ENCODE data around the gene PRPF40B. TPM values are rescaled to one million over a fixed set of nuclear protein-coding genes. Genes with fewer than 3 reads are reported as not detected.

PRPF40B gene
- total and polyA plus RNA-seq, 8 donors = 6.6 to 39.7 (median 13.3) TPM

DNA sequence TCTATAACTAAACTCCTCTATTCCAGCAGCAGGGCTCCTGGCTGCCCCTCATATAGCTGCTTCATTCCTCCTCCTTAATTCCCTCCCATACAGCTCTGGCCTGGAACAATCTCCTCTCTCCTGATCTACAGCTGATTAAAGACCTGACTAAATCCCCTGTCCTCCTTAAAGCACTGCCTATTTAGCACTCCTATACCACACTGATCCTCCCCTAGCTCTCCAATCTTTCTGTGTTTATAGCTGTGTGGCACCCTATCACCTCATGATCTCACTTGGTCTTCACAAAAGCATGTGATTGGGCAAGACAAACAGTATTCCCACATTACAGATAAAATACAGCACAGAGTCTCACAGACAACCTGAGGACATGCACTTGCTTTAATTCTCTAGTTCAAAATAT is 66.4 kb downstream of the PRPF40B start:
- intact Hi-C loops (cut with DNase I; ENCODE audit: low total_unique reads) = no loop called here

DNA sequence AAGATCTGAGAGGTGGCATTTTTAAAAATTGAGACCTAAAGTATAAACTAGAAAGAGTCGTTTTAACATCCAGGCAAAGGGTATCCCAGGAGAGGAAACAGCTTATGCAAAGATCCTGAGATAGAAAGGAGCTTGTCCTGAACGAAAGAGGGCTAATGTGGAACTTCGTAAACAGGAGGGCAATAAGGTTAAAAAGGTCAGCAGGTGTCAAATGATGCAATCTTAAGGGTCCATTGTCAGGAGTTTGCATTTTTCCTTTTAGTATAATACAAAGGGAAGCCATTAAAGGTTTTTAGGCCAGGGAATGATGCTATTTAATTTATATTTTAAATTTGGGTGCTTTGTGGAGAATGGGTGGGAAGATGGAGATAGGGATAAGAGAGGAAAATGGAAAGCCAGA is 69.5 kb downstream of the PRPF40B start:
- Histone ChIP-seq H3K36me3 (no peaks in the 10 kb centered on the region), H3K4me1 (peaks cover 12 to 32% (median 23%) of the 10 kb centered on the region in 4 donors), H3K27me3 (no peaks in the 10 kb centered on the region), H3K27ac (no peak overlapping the region), H3K9me3 (no peaks in the 10 kb centered on the region), H3K4me3 (no peak overlapping the region)
- intact Hi-C loops (cut with DNase I; ENCODE audit: low total_unique reads) = no loop called here
- TF ChIP-seq EP300 (IDR thresholded peaks at IDR 0.05) (no peak), POLR2A (IDR thresholded peaks at IDR 0.05) (no peak), POLR2AphosphoS5 (IDR thresholded peaks at IDR 0.05) (no peak)
- TF ChIP-seq, protein P1, sequence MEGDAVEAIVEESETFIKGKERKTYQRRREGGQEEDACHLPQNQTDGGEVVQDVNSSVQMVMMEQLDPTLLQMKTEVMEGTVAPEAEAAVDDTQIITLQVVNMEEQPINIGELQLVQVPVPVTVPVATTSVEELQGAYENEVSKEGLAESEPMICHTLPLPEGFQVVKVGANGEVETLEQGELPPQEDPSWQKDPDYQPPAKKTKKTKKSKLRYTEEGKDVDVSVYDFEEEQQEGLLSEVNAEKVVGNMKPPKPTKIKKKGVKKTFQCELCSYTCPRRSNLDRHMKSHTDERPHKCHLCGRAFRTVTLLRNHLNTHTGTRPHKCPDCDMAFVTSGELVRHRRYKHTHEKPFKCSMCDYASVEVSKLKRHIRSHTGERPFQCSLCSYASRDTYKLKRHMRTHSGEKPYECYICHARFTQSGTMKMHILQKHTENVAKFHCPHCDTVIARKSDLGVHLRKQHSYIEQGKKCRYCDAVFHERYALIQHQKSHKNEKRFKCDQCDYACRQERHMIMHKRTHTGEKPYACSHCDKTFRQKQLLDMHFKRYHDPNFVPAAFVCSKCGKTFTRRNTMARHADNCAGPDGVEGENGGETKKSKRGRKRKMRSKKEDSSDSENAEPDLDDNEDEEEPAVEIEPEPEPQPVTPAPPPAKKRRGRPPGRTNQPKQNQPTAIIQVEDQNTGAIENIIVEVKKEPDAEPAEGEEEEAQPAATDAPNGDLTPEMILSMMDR (IDR thresholded peaks at IDR 0.05) = no peak
- DNase-seq = no peak
- 46 to 56% (median 49%) methylated on average over 3 of the region's 3 CpGs for WGBS, 5 donors

More for the DNA sequence above, 66.4 kb downstream of the PRPF40B start:
- DNase-seq = no peak
- peak overlapping the region in 1 of 5 donors; percentile 26 for H3K27ac ChIP-seq
- peaks cover 12 to 33% (median 29%) of the 10 kb centered on the region in 4 donors for H3K4me1 ChIP-seq
- no peaks in the 10 kb centered on the region for H3K9me3 ChIP-seq
- H3K4me3 ChIP-seq = no peak overlapping the region
- H3K36me3 ChIP-seq = no peaks in the 10 kb centered on the region
- TF ChIP-seq EP300 (IDR thresholded peaks at IDR 0.05) (no peak), POLR2A (IDR thresholded peaks at IDR 0.05) (no peak), POLR2AphosphoS5 (IDR thresholded peaks at IDR 0.05) (no peak)
- TF ChIP-seq, protein P1 (IDR thresholded peaks at IDR 0.05) = no peak
- no peaks in the 10 kb centered on the region for H3K27me3 ChIP-seq

DNA sequence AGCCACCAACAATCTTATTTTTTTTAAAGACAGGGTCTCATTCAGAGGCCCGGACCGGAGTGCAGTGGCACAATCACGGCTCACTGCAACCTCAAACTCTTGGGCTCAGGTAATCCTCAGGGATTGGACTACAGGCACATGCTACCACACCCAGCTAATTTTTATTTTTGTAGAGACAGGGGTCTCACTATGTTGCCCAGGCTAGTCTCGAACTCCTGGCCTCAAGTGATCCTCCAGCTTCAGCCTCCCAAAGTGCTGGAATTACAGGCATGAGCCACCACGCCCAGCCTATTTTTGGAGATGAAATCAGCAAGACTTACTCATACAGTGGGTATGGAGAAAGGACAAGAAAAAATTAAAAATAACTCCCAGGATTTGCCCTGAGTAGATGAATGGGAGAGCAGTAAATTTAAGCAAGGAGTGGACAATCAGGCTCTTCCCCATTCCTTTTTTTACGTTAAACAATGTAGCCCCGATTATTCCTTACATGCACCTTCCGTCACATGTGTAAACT is 70.6 kb downstream of the PRPF40B start:
- WGBS, 5 donors = 88 to 92% (median 91%) methylated on average over 8 of the region's 8 CpGs
- intact Hi-C loops (cut with DNase I; ENCODE audit: low total_unique reads) = no loop called here
- H3K9me3 ChIP-seq = no peaks in the 10 kb centered on the region
- no peaks in the 10 kb centered on the region for H3K27me3 ChIP-seq
- no peak for TF ChIP-seq POLR2AphosphoS5 (IDR thresholded peaks at IDR 0.05)
- DNase-seq = no peak
- H3K36me3 ChIP-seq = no peaks in the 10 kb centered on the region
- H3K27ac ChIP-seq = no peak overlapping the region
- H3K4me1 ChIP-seq = peaks cover 12 to 36% (median 34%) of the 10 kb centered on the region in 4 donors
- no peak overlapping the region for H3K4me3 ChIP-seq

Small RNAs within 50 kb of the gene (small RNA-seq; reads per million reads assigned to genes)
- 0 reads per million in 4 donors for gene HIGD1AP9
- 0 reads per million in 4 donors for gene POLR2KP1
- 0 reads per million in 4 donors for gene RNU6-834P

Other genes starting within 250 kb of the PRPF40B start
- gene KCNH3, start 84.5 kb upstream of the PRPF40B start, total RNA-seq = under 1 TPM in 1 of 5 donors, not detected in 4; 0.55 TPM
- gene KCNH3, start 84.5 kb upstream of the PRPF40B start, polyA plus RNA-seq = under 1 TPM; 0.25 to 0.61 (median 0.44) TPM
- gene MCRS1, start 55.4 kb upstream of the PRPF40B start, total RNA-seq = 100 to 1,000 TPM in 1 of 5 donors, 10 to 100 TPM in 4; 16.5 to 322 (median 45.6) TPM
- 10 to 100 TPM; 45.8 to 51.5 (median 51.3) TPM for gene MCRS1, start 55.4 kb upstream of the PRPF40B start, polyA plus RNA-seq
- gene FAM186B, start 17.9 kb upstream of the PRPF40B start, total RNA-seq = 1 to 10 TPM in 1 of 5 donors, under 1 TPM in 2, not detected in 2; 0.18 to 7.0 (median 0.29) TPM
- gene FAM186B, start 17.9 kb upstream of the PRPF40B start, polyA plus RNA-seq = under 1 TPM in 1 of 3 donors, not detected in 2; 0.25 TPM
- 10 to 100 TPM in 2 of 5 donors, 1 to 10 TPM in 3; 2.9 to 28.5 (median 9.6) TPM for gene FMNL3, start 83.8 kb downstream of the PRPF40B start, total RNA-seq
- gene FMNL3, start 83.8 kb downstream of the PRPF40B start, polyA plus RNA-seq = 1 to 10 TPM; 2.1 to 8.1 (median 5.2) TPM
- 100 to 1,000 TPM in 4 of 5 donors, 10 to 100 TPM in 1; 94.5 to 606 (median 420) TPM for gene TMBIM6, start 118.0 kb downstream of the PRPF40B start, total RNA-seq
- 100 to 1,000 TPM in 2 of 3 donors, 10 to 100 TPM in 1; 79.6 to 207 (median 160) TPM for gene TMBIM6, start 118.0 kb downstream of the PRPF40B start, polyA plus RNA-seq
- 10 to 100 TPM in 2 of 5 donors, 1 to 10 TPM in 3; 4.9 to 16.5 (median 8.3) TPM for gene NCKAP5L, start 204.9 kb downstream of the PRPF40B start, total RNA-seq
- gene NCKAP5L, start 204.9 kb downstream of the PRPF40B start, polyA plus RNA-seq = 1 to 10 TPM; 3.5 to 9.7 (median 4.1) TPM
- gene BCDIN3D, start 219.5 kb downstream of the PRPF40B start, total RNA-seq = 10 to 100 TPM in 1 of 5 donors, 1 to 10 TPM in 2, under 1 TPM in 1, not detected in 1; 0.58 to 14.7 (median 3.6) TPM
- 1 to 10 TPM; 1.8 to 2.7 (median 2.6) TPM for gene BCDIN3D, start 219.5 kb downstream of the PRPF40B start, polyA plus RNA-seq